CD1c-positive myeloid dendritic cell (primary cell): Measurements from ENCODE around the gene LIF.
"Not testable (repeated sequence)": the region's sequence is repeated elsewhere in the genome, so short reads cannot be mapped to it uniquely, and the experiment has no call there.

Experiments
- DNase-seq: peaks from one replicate; pipeline ENCODE4 v3.0.0-alpha.2; 2016; ENCODE audit errors: extremely low spot score

The LIF gene

DNA sequence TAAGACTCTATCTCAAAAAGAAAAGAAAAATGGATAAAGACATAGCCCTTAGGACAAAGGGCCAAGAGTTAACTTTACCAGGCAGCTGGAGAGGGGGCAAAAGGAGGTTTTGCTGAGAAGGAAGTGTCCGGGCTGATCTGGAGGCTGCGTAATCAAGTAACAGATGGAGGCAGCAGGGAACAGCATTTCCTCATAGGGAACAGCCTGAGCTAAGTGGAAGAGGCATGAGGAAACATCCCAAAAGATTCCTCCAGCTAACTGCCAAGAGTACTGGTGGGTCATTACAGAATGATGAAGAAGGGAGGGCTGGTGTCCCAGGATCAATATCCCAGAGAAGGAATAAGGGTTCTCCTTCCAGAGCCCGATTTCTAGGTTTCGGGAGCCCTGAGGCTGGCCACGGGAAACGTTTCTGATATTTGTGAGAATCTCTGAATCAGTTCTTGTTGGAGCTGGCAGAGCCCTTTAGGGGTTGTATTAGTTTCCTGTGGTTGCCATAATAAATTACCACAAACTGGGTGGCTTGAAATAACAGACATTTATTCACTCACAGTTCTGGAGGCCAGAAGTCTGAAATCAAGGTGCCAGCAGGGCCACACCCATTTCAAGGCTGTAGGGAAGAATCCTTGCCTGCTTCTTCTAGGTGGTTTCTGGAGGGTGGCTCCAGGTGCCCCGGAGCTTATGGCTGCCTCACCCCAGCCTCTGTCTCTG, 21.2 kb downstream of the LIF start:
- no peak for DNase-seq

DNA sequence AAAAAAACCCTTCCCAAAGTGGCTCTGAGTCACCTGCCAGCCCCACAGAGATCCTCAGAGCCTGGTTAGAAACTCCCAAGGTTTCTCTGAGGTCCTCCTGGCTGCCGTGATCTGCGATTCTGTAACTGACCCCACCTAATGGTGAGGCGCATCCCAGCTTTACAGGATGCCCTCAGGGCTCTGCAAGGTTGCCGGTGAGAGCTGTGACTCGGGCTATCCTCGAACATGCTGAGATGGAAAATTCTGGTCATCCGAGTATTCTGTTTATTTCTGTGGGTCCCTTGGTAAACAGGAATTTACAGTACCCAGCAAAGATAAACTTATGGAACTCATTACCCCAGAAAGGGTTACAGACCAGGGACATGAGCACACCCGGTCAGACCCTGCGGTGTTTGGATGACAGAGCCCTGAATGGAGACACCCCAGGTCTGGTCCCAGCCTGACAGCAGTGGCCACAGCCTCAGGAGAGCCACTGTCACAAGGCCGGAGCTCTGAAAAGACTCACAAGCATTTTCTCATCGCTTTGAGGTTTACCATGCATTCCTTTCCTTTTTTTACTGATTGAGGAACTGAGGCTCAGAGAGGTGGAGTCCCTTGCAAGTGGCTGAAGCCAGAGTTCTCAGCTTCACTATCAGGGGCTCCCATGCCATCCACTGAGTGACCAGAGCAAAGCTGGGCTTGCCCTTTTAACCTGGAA, 22.2 kb downstream of the LIF start:
- DNase-seq, result no peak

DNA sequence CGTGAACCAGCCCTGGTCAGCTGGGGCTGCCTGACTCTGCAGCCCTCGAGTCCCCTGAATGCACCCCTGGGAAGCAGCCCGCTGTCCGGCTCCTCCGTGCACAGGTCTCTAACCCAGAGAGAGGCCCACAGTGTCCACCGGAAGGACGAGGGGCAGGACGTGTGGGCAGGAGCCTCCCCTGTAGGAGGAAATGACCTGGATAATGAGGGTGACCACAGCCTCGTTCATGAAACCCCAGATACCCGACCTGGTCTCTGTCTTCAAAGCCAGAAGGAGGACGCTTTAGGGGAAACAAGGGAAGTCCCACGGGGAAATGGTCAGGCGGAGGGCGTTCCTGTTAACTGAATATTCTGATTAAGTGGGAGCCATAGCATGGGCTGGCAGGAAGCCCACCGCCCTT, 23.3 kb downstream of the LIF start:
- no peak for DNase-seq

DNA sequence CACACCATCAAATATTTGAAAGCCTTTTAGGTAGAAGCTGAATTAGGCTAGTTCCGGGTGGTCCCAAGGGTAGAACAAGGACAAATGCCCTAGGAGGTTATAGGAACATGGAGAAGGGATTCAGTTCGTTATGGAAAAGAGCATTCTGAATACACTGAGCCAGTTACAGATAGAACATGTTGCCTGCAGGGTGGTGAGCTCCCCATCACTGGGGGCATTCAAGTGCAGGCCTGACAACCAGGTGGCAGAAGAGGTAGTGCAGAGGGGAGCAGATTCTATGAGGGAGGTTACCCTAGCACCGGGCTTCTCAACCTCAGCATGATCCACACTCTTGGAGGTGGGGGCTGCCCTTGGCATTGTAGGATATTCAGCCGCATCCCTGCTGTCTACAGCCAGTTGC, 24.2 kb downstream of the LIF start:
- DNase-seq, result no peak

DNA sequence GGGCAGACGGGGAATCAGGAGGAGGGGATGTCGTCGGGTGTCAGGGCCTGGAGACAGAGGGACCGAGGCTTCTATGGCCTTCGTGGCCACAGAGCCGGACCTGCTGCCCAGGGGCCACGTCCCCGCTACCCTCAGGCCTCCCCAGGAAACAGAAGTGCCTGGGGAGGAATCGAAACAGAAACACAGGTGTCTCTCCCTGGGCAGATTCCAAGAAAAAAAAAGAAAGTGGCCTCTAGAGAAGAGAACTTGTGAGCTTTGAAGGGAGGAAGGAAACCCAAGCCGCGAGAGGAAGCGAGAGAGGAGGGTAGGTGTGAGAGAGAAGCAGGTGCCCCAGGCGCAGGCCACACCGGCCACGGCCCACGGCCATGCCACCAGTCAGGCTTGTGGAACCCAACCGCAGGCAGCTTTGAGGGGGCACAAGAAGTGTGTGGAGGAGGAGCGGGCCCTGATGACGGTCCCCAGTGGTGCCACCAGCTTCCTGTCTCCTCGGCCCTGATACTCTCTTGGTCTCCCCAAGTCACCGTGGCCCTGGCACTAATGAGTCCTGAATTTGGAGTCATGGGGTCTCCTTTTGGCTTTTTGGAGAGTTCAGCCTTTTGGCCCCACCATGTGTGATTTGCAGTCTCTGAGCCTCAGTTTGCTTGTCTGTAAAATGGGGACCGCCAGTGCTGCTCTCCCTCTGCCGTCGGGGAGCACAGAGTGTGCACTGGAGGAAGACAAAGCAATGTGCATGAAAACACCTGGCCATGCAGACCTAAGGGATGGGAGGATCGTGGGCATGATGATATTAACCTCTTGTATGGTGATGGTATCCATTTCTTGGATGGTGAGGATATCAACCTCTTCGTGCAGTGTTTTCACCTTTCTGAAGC, 25.2 kb downstream of the LIF start:
- DNase-seq, result peak; percentile 21

DNA sequence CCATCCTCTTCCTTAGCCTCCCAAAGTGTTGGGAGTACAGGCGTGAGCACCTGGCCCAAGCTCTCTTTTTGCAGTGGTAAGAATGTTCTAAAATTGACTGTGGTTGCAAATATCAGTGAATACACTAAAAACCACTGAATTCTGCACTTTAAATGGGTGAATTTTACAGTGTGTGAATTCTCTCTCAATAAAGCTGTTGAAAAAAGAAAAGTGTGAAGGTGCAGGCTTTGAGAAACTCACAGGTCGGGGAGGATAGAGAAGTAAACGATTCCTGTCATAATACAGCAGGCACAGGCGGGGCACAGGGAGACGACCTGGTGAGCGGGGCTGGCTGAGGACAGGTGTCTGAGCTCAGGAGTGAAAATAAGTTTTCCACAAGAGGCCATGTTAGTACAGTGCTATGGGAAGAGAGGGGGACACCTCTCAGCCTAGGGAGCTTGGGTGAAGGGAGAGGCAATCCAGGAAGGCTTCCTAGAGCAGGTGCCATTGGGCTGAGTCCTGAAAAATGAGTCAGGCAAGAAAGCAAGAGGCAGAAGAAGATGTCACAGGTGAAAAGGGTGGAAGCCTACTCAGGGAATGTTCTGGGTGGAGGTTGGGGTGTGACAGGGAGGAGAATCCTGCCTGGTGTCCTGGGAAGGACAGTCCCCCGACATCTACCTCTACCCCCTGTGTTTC, 26.1 kb downstream of the LIF start:
- no peak for DNase-seq

DNA sequence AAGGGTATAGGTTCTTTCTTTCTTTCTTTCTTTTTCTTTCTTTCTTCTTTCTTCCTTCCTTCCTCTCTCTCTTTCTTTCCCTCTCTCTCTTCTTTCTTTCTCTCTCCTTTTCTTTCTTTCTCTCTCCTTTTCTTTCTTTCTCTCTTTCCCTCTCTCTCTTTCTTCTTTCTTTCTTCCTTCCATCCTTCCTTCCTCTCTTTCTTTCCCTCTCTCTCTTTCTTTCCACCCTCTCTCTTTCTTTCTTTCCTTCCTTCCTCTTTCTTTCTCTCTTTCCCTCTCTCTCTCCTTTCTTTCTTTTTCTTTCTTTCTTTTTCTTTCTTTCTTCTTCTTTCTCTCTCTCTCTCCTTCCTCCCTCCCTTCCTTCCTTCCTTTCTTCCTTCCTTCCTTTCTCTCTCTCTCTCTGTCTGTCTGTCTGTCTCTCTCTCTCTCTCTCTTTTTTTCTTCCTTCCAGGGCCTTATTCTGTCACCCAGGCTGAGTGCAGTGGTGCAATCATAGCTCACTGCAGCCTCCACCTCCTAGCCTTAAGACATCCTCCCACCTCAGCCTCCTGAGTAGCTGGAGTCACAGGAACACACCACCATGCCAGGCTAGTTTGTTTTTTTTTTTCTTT, 26.8 kb downstream of the LIF start:
- no peak for DNase-seq

DNA sequence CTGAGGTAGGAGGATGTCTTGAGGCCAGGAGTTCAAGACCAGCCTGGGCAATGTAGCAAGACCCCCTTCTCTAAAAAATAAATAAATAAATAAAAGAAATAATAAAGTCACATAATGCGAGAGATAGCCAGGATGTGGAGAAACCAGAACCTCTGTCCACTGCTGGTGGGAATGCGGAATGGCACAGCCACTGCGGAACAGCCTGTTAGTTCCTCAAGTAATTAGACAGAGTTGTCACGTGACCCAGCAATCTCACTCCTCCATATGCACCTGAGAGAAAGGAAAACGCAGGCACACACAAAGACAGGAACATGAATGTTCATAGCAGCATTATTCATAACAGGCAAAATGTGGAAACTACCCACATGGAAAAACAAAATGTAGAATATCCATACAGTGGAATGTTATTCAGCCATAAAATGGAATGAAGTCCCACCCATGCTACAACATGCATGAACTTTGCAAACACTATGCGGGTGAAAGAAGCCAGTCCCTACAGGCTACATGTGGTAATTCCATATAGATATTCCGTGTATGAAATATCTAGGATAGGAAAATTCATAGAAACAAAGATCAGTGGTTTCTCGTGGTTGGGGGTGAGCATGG, 27.4 kb downstream of the LIF start:
- no peak for DNase-seq

DNA sequence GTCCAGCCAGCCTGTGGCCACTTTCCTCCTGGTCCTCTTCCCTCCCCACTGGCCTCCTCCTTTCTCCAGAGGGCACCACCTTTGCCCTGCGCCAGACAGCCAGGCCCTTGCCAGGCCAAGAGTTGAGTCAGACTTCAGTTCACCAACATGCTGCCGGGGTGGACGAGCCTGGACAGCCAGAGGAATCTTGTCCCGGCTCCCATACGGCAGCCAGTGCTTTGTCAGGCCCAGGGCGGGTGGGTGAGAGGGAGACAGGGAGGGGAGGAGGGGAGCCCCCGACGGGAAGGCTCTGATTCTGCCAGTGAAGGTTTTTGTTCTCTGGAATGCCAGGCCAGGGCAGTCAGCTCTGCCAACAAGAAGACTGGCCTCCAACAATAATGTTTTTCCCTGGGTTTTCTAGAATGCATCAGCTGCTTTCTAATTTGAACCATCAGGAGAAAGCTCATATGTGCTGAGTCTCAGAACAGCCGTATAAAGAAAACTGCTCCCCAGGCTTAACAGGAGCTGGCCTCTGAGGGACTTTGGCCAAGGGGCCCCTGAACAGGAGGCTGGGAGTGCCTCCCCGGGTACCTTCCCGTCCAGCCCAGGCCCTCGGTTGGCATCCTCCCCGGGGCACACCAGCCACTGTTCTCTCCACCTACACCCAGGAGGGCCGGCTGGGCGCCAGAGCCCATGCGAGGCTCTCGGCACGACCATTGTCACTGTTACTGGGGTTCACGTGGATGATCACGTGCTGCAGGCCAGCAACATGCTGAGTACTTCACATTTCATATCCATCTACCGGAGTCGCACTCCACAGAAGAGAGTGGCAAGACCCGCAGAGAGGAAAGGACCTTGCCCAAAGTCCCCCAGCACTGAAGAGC, 28.6 kb downstream of the LIF start:
- no peak for DNase-seq

DNA sequence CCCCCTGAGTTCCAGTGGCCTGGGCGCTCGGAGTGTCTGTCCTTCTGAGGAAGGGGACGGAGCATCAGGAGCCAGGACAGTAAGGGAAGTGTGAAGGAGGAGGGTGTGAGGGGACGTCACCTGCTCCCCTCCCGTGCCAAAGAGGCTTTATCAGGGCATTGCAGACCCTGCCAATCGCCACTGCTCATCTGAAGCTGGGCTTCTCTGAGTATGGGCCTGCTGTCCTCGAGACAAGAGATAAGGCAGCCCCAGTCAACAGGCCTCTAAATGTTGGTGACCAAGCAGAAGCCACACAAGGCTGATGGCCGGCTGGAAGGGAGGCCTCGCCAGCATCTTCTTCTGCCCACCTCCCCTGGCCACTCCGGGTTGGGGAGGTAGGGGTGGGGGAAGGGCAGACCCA, 29.8 kb downstream of the LIF start:
- DNase-seq, result no peak

DNA sequence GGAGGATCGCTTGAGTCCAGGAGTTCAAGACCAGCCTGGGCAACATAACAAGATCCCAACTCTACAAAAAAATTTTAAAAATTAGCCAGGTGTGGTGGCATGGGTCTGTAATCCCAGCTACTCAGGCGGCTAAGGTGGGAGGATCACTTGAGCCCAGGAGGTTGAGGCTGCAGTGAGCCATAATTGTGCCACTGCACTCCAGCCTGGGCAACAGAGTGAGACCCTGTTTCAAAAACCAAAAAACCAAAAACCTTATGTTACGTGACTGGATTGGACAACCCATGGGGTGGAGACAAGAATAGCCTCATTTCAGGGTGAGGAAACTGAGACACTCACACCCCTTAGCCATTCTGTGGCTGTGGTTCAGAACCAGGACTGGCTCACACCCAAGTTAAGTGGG, 30.3 kb downstream of the LIF start:
- not testable (repeated sequence) for DNase-seq

DNA sequence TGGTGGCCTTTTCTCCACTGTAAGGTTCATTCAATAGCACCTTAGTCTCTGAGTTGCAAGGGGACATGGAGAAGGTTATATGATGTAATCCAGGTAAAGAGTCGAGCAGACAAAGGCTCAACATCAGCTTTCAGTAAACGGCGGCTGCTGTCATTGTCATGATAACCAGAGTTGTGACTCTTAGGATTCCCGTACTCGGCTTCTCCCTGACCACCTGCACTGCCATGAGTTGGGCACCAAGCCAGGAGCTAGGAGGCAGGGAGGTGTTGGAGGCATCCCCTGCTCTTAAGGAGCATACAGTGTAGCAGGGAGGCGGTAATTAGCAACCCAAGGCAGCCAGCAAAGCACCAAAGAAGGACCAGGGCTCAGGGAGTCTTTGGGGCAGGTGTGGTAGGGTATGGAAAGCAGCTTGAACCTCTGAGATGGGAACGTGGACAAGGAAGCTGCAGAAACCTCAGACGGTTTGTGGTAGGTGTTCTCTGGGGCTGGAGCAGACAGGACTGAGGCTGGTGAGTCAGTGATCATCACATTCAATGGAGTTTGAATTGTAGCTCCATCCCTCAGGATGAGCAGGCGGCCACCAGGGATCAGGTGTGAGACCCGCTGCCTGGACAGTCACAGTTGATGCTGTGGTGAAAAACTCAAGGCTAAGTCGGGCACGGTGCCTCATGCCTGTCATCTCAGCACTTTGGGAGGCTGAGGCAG, 31.7 kb downstream of the LIF start:
- no peak for DNase-seq

DNA sequence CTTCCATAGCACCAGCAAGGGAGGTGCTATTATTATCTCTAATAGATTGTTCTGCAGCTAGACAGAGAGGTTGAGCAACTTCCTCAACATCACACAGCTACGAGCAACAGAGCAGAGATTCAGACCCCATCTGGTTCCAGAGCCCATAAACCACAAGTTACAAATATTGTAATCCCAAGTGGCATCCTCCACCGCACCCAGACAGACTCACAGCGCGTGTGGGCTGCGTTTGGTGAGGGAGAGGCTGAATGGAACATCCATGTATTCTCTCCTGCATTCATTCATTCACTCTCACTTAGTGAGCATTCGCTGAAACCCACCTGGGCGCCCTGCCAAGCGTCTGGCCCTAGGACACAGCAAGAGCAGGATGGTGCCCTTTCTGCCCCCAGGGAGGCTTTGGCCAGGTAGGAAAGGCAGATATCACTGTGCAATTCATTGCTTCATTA, 33.5 kb downstream of the LIF start:
- DNase-seq, result peak; percentile 76

DNA sequence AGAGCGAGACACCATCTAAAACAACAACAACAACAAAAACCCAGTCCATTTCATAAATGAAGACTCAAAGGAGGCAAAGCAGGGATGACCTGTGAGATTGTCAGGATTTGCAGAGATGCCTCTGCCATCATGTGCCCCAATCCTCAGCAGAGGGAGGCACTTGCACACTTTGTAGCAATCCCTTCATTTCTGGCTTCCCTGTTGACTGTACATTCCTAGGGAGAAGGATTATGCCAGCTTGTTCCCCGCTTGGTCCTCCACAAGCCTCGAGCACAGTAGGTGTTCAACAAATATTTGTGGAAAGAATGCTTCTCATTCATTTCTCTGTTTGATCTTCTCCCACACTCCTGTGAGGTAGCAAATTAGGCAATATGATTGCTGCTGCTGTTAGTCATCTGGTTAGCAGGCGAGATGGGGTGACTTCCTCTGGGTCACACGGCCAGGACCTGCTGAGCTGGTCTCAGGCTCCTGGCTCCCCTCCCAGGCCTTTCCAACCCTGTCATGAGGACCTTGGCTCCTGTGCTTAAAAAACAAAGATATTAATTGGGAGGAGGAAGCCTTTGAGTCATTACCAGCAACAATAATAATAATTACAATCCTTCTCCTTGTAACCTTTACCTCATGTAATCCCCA, 34.1 kb downstream of the LIF start:
- DNase-seq, result peak; percentile 88

DNA sequence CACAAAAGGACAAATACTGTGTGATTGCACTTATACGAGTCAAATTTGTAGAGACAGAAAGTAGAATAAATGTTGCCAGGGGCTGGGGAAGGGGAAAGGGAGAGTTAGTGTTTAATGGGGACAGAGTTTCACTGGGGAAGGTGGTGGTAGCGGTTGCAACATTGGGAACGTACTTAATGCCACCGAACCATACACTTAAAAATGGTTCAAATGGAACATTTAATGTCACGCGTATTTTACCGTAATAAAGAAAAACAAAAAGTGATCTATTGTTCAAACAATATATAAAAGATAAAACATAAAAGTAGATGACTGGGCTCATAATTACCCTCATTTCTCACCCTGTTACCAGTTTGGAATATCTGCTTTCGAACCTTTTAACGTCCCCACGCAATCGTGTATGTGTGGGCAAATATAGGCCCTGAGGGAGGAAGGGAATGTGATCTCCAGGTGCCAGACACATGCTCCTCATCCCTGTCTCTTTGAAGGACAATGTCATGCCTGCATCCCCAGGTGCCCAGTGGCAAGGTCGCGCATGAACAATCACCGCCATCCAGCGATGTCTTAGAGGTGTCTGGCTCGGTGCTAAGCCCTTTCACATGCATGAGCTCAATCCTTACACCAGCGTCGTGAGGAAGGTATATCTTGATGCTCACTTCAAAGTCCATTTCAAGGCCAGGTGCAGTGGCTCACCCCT, 35.3 kb downstream of the LIF start:
- no peak for DNase-seq

DNA sequence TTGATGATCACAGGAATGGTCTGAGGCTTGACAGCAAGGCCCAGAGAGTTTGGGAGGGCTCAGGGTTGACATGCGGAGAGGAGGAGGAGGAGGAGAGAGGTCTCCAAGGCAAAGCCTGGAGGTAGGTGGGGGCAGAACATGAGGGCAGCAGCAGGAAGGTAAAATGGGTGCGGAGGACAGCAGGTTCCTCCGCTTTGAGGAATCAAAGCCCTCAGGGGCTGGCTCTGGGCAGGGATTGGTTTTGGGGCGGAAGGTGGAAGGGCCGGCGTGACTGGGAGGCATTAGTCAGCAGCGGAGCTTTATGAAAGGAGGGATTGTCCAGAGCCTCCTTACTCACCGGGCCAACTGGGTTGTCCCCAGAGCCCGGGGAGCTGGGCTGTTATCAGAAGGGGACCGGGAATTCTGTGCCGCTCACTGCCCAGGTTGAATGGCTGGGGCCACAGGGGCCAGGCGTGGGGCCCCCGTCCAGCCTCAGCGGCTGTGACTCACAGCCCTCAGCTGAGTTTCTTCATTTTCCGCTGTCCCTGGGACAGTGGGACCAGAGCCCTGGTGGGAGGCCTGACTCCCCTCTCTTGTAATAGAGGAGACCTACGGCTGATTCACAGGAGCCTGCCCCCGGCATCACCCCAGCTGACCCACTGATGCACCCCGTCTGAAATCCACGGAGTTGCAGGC, 36.2 kb downstream of the LIF start:
- peak; percentile 40 for DNase-seq

DNA sequence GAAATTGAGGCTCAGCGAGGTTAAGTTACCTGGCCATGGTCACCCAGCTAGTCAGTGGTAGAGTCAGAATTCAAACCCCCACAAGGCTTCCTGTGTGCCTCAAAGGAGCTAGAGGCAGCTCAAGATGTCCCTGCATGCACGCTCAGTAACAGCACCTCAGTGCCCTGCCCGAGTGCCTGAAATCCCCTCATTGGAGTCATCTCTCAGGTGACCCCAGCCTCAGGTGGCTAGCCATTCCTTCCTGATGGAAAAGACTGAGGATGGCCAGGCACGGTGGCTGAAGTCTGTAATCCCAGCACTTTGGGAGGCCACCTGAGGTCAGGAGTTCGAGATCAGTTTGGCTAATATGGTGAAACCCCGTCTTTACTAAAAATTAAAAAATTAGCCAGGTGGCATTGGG, 36.9 kb downstream of the LIF start:
- no peak for DNase-seq
